PC-3 (cell line): ENCODE measurements around the gene ZC3HAV1L. TPM values are rescaled to one million over a fixed set of nuclear protein-coding genes. Genes with fewer than 3 reads are reported as not detected.
"Not testable (repeated sequence)": the region's sequence is repeated elsewhere in the genome, so short reads cannot be mapped to it uniquely, and the experiment has no call there.

Source experiments
- ATAC-seq: fragments of 200-7000 bp; cut with Tn5 transposase; 2 replicates; pipeline ENCODE4 v1.9.1; 2020; ENCODE audit warnings: mild to moderate bottlenecking, moderate library complexity
- BruUV-seq: library from RNA; stranded (reverse); fragments of 400-500 nt; replicated peaks from 2 replicates; lab custom pipeline; 2021; lab: Mats Ljungman, UMichigan
- CTCF ChIA-PET: fragments of 300-600 bp; sonication (Branson Sonifier 250); formaldehyde crosslinking; loops from one replicate; lab custom pipeline; 2022; ENCODE audit warnings: antibody characterized with exemption; lab: Charles Lee
- POLR2A ChIA-PET: fragments of 300-600 bp; sonication (Branson Sonifier 250); formaldehyde crosslinking; loops from one replicate; lab custom pipeline; 2022; ENCODE audit warnings: antibody characterized with exemption; ENCODE audit not compliant: unreplicated experiment; lab: Charles Lee
- DNase-seq: peaks from one replicate; pipeline ENCODE4 v3.0.0-alpha.2; 2015
- H2AFZ ChIP-seq: fragments of 300-600 bp; sonication (generic); 2 replicates; pipeline ENCODE4 v1.6.0; 2016; ENCODE audit warnings: antibody characterized with exemption, low read length
- H3F3A ChIP-seq: fragments of 300-600 bp; sonication (generic); one replicate; pipeline ENCODE4 v1.6.0; 2017; ENCODE audit warnings: antibody characterized with exemption, low read length, control low read depth, mild to moderate bottlenecking; ENCODE audit not compliant: unreplicated experiment
- H3K27ac ChIP-seq: fragments of 300-600 bp; sonication (generic); 2 replicates; pipeline ENCODE4 v1.5.1; 2016; ENCODE audit warnings: mild to moderate bottlenecking, low read length
- H3K27me3 ChIP-seq: fragments of 300-600 bp; sonication (generic); 2 replicates; pipeline ENCODE4 v1.6.1; 2016; ENCODE audit warnings: low read length, mixed read lengths
- H3K36me3 ChIP-seq: fragments of 300-600 bp; sonication (generic); 2 replicates; pipeline ENCODE4 v1.6.1; 2016; ENCODE audit warnings: low read depth, mixed run types, low read length, mixed read lengths
- H3K4me1 ChIP-seq: fragments of 300-600 bp; sonication (generic); 2 replicates; pipeline ENCODE4 v1.5.1; 2016; ENCODE audit warnings: low read length; ENCODE audit not compliant: insufficient read depth
- H3K4me2 ChIP-seq: fragments of 300-600 bp; sonication (generic); 2 replicates; pipeline ENCODE4 v1.6.0; 2016; ENCODE audit warnings: low read length
- H3K4me3 ChIP-seq: fragments of 300-600 bp; sonication (generic); 2 replicates; pipeline ENCODE4 v1.5.1; 2016; ENCODE audit warnings: mild to moderate bottlenecking, low read length, mixed read lengths
- H3K79me2 ChIP-seq: fragments of 300-600 bp; sonication (generic); 2 replicates; pipeline ENCODE4 v1.6.1; 2017; ENCODE audit warnings: low read length, mixed read lengths
- H3K9ac ChIP-seq: fragments of 300-600 bp; sonication (generic); 2 replicates; pipeline ENCODE4 v1.6.0; 2016; ENCODE audit warnings: mild to moderate bottlenecking, low read length
- H3K9me2 ChIP-seq: fragments of 300-600 bp; sonication (generic); replicated peaks from 2 replicates; pipeline ENCODE4 v1.6.1; 2016; ENCODE audit warnings: mixed run types, low read length, mixed read lengths
- H3K9me3 ChIP-seq: fragments of 300-600 bp; sonication (generic); 2 replicates; pipeline ENCODE4 v1.6.1; 2016; ENCODE audit warnings: low read length, mixed read lengths
- H4K20me1 ChIP-seq: fragments of 300-600 bp; sonication (generic); 2 replicates; pipeline ENCODE4 v1.6.1; 2016; ENCODE audit warnings: low read length, mixed read lengths
- EZH2 ChIP-seq: fragments of 300-600 bp; sonication (generic); IDR thresholded peaks from one replicate; pipeline ENCODE4 v1.6.1; 2017; ENCODE audit warnings: antibody characterized with exemption, mild to moderate bottlenecking, low read length; ENCODE audit not compliant: unreplicated experiment
- EZH2phosphoT487 ChIP-seq: fragments of 300-600 bp; sonication (generic); IDR thresholded peaks from 2 replicates; pipeline ENCODE4 v1.6.1; 2018; ENCODE audit warnings: mild to moderate bottlenecking, antibody characterized with exemption, low read length, borderline replicate concordance
- intact Hi-C: fragments of 100-400 bp; cut with micrococcal nuclease; formaldehyde crosslinking; loops from 2 replicates; pipeline ENCODE4 v1.9.0; 2023
- total RNA-seq: library from RNA; depleted of rRNA; stranded (reverse); fragments of >200 nt; gene quantifications from 2 replicates; pipeline ENCODE4 v1.2.3, GENCODE V29; 2014
- TF ChIP-seq, protein P1 (sequence below): fragments of 300-600 bp; sonication (generic); conservative IDR thresholded peaks from 2 replicates; pipeline ENCODE4 v1.5.1; 2017; ENCODE audit warnings: antibody characterized with exemption, low read depth, mild to moderate bottlenecking, low read length

The ZC3HAV1L gene
- total RNA-seq, 1 experiment from 2014 or later: 8.2 TPM

DNA sequence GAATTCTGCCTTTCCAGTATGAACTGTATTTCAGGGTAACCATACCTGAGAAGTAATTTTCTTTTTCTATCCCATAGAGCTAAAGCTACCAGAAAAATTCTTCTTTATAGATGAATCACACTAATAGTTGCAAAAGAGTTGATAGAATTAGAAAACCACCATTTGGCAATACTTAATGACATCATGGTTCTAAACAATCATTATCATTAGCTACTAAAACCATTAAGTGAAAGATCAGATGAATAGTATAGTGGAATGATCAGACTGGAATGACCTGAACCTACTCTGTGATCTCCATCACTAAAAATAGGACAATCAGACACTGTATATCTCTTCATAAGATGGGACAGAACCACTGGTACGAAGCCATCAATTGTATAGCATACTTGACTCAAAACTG is 19.8 kb upstream of the ZC3HAV1L start:
- H3K36me3 ChIP-seq: peaks cover 19% of the 10 kb centered on the region
- no peak overlapping the region for H2AFZ ChIP-seq
- intact Hi-C loops: no loop called here
- H3K27me3 ChIP-seq: no peaks in the 10 kb centered on the region
- H3F3A ChIP-seq: no peaks in the 10 kb centered on the region
- ChIA-PET POLR2A (no interaction called here), CTCF (no interaction called here)
- no TSS peak for BruUV-seq
- ATAC-seq (no peak), DNase-seq (no peak)
- H3K9me2 ChIP-seq: no peaks in the 10 kb centered on the region
- H3K9ac ChIP-seq: no peak overlapping the region
- H3K9me3 ChIP-seq: no peaks in the 10 kb centered on the region
- H3K4me3 ChIP-seq: no peak overlapping the region
- H3K4me1 ChIP-seq: no peaks in the 10 kb centered on the region
- TF ChIP-seq EZH2phosphoT487 (no peak), EZH2 (no peak)
- TF ChIP-seq, protein P1, sequence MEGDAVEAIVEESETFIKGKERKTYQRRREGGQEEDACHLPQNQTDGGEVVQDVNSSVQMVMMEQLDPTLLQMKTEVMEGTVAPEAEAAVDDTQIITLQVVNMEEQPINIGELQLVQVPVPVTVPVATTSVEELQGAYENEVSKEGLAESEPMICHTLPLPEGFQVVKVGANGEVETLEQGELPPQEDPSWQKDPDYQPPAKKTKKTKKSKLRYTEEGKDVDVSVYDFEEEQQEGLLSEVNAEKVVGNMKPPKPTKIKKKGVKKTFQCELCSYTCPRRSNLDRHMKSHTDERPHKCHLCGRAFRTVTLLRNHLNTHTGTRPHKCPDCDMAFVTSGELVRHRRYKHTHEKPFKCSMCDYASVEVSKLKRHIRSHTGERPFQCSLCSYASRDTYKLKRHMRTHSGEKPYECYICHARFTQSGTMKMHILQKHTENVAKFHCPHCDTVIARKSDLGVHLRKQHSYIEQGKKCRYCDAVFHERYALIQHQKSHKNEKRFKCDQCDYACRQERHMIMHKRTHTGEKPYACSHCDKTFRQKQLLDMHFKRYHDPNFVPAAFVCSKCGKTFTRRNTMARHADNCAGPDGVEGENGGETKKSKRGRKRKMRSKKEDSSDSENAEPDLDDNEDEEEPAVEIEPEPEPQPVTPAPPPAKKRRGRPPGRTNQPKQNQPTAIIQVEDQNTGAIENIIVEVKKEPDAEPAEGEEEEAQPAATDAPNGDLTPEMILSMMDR: no peak
- H3K4me2 ChIP-seq: no peak overlapping the region
- H4K20me1 ChIP-seq: no peaks in the 10 kb centered on the region
- H3K79me2 ChIP-seq: no peaks in the 10 kb centered on the region
- H3K27ac ChIP-seq: no peak overlapping the region

GRCh38 chr7:139054656-139055055 is 18.8 kb upstream of the ZC3HAV1L start:
- POLR2A ChIA-PET, H2AFZ ChIP-seq, H3K9me2 ChIP-seq, H3K79me2 ChIP-seq, intact Hi-C loops, H3K27me3 ChIP-seq, H3K9me3 ChIP-seq, H4K20me1 ChIP-seq, H3K4me2 ChIP-seq, ATAC-seq, H3K9ac ChIP-seq, H3K4me3 ChIP-seq, H3K4me1 ChIP-seq, H3K27ac ChIP-seq, DNase-seq, H3F3A ChIP-seq, BruUV-seq: not testable (repeated sequence)
- CTCF ChIA-PET: interaction anchor here (0.5 kb wide), 1 partner anchor 392 kb away, joined by 4 read pairs; no protein-coding TSS in a partner anchor
- H3K36me3 ChIP-seq: peaks cover 14% of the 10 kb centered on the region

DNA sequence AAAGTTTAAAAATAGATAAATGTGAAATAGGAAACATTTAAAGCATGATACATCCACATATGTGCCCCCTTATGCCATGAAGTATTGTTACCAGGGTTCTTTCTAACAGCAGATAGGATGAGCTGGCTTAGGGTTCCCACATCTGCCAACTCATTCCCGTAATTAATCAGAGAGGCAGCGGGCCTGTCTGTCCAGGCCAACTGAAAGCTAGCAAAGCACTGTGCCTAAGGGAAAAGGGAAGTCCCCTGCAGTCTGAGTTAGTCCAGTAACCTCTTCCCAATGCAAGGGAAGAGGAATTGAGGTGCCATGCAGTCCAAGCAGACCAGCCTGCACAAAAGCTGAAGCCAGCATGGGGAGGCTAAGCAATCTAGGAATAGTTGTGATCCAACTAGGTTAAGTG is 18.3 kb upstream of the ZC3HAV1L start:
- Histone ChIP-seq H3K9me3 (no peaks in the 10 kb centered on the region), H3K4me2 (no peak overlapping the region), H3K4me1 (no peaks in the 10 kb centered on the region), H3K27ac (no peak overlapping the region), H4K20me1 (no peaks in the 10 kb centered on the region), H3K79me2 (no peaks in the 10 kb centered on the region), H2AFZ (no peak overlapping the region), H3F3A (no peaks in the 10 kb centered on the region), H3K9ac (no peak overlapping the region), H3K36me3 (peaks cover 19% of the 10 kb centered on the region), H3K27me3 (no peaks in the 10 kb centered on the region), H3K4me3 (no peak overlapping the region), H3K9me2 (no peaks in the 10 kb centered on the region)
- BruUV-seq: no TSS peak
- ChIA-PET POLR2A (interaction anchor here (0.5 kb wide), 1 partner anchor 111 kb away, joined by 3 read pairs; no protein-coding TSS in a partner anchor), CTCF (interaction anchor here (0.5 kb wide), 1 partner anchor 393 kb away, joined by 4 read pairs; no protein-coding TSS in a partner anchor)
- no peak for DNase-seq
- intact Hi-C loops: no loop called here
- TF ChIP-seq EZH2 (no peak), EZH2phosphoT487 (no peak)
- TF ChIP-seq, protein P1: no peak
- ATAC-seq: no peak
